GM19351 (cell line): ENCODE measurements around the gene SSMEM1.
"Not testable (repeated sequence)": the region's sequence is repeated elsewhere in the genome, so short reads cannot be mapped to it uniquely, and the experiment has no call there.

Source experiments
- ATAC-seq: cut with Tn5 transposase; IDR thresholded peaks from one replicate; pipeline ENCODE4 v1.9.1; 2021; ENCODE audit warnings: mild to moderate bottlenecking, moderate library complexity; ENCODE audit not compliant: unreplicated experiment

Gene SSMEM1, protein sequence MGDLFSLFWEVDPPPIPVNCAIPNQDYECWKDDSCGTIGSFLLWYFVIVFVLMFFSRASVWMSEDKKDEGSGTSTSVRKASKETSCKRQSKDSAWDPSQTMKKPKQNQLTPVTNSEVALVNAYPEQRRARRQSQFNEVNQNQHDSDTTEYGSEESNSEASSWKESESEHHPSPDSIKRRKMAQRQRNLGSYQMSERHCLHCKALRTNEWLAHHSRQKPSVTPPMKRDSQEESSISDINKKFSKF

DNA sequence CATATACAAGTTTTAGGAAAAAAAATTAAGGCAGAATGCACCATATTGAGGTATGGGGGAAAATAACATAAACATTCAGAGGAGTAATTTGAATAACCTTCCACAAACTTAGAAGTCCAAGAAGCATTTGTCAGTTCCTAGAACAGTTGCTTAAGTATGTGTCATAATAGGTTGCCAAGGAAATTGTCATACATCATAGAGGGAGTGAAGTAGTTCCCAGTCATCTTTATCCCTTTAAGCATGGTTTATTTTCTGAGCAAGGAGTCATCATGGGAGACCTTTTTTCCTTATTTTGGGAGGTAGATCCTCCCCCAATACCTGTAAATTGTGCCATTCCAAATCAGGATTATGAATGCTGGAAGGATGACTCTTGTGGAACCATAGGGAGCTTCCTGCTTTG lies at the start of gene SSMEM1:
SSMEM1 (plus strand) TSS at position 219 of the 400 bp plus-strand sequence; CDS start at position 270, 51 bp downstream.
- ATAC-seq: no peak

DNA sequence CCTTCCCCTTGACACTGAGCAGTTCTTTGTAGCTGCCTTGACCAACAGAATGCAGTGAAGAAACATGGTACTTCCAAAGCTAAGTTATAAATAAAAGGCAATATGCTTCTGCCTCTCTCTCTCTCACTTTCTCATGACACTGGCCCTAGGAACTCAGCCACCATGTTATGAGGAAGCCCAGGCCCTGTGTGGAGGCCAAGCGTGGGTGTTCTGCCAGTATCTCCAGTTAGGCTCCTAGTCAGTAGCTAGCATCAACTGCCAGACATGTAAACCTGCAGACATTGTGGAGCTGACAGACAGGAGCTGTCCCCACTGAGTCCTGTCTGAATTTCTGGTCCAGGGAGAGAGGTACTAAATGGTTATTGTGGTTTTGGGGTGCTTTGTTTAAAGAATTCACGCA lies 47.6 kb upstream of the SSMEM1 start:
- ATAC-seq: no peak

DNA sequence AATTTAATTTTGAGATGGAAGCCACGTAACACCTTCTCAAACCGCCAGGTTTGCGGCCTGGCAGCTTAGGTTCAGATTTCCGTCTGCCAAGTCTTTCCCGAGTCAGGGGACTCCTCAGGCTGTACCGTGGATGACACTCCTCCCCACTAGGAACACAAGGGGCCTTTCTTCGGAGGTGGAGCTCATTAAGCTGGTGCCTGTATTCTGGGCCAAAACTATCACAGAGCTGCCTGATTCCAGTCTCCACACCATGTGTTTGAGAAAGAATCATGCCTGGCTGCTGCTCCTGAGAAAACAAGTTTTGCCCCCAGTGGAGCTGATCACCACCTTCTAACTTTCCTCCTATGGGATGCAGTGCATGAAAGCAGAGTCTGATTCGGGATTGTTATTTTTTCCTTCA lies 47.2 kb upstream of the SSMEM1 start:
- ATAC-seq: no peak

DNA sequence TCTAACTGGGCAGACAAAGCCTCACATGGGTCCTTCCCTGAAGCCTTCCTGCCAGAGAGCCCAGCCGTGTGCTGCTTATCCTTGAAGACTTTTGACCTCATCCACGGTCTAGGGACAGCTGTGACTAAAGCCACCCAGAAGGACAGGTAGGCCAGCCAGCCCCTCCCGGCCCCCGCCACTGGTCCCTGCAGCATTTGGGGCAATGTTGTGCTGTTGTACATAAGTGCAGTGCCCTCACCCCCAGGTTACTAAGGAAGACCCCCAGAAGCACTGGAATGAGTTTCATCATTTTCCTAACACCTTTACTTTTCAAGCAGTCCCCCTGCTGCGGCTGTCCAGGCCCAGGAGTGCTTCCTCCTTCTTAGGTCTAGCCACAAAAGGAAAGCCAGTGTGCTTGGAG lies 45.5 kb upstream of the SSMEM1 start:
- ATAC-seq: no peak

DNA sequence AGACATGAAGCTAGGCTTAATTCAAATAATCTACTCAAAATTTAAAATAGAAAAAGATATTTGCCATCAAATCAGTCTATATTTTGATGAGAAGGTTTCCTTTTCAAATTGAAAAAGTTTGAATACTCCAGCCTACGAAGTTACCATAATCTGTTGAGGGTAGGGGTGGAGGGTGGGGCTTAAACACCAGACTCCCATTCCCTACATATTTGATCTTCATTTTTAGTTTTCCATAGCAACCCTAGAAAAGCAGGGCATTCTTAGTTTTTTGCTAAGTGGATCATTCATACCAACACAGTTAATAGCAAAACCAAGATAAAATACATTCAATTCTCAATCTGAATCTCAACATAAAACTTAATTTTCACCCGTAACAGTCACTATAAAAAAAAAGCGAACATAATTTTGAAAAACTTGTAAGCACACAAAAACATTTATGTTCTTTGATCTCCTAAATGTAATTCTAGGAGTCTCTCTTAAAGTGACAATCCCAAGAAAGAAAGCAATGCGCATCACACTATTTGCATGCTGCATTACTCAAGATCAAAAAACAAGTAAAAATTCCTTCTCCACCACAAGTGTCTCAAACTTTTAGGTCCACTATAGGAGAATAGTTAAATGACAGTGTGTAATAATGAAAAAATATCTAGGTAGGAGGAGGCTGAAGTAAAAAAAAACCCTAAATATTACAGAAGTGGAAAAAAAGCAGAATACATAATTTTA lies 33.3 kb upstream of the SSMEM1 start:
- no peak for ATAC-seq

DNA sequence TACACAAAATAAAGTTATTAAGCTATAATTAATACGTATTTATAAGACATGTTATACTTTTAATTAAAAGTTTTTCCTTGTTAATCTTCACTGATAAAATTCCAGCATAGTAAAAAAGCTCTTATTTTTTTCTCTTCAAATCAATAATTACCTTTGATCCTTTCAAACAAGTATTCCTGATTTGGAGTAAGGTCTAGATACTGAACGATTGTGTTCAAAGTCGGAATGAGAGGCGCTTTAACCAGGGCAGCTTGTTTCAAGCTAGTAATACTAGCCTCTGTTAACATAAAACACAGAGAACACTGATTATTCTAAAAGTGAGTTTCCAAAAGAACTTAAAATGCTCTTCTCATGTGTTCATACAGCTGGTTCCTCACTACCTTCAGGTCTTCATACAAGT lies 29.4 kb upstream of the SSMEM1 start:
- ATAC-seq: no peak

DNA sequence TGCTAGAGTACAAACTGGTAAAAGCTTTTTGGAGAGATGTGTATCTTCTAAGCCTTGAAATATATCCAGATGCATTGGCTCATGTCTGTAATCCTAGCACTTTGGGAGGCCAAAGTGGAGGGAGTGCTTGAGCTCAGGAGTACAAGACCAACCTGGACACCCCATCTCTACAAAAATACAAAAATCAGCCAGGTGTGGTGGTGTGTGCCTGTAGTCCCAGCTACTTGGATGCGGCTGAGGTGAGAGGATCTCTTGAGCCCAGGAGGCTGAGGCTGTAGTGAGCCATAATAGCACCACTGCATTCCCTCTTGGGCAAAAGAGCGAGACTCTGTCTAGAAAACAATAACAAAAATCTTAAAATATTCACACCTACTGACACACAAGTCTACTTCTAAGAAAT lies 28.0 kb upstream of the SSMEM1 start:
- no peak for ATAC-seq

DNA sequence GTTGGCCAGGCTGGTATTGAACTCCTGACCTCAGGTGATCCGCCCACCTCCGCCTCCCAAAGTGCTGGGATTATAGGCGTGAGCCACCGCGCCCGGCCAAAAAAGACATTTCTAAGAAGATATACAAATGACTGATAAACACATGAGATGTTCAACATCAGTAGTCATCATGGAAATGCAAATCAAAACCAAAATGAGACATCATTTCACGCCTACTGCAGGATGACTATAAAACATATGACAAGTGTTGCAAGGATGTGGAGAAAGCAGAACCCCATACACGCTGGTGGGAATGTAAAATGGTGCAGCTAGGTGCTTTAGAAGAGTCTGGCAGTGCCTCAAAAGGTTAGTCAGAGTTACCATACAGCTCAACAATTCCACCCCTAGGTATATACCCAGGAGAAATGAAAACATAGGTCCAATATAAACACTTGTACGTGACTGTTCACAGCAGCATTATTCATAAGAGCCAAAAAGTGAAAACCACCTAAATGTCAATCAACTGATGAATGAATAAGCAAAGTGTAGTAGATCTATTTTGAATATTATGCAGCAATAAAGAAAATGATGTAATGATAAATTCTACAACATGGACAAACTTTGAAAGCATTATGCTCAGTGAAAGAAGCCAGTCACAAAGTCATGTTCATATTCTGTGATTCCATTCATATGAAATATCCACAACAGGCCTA lies 26.9 kb upstream of the SSMEM1 start:
- ATAC-seq: no peak

DNA sequence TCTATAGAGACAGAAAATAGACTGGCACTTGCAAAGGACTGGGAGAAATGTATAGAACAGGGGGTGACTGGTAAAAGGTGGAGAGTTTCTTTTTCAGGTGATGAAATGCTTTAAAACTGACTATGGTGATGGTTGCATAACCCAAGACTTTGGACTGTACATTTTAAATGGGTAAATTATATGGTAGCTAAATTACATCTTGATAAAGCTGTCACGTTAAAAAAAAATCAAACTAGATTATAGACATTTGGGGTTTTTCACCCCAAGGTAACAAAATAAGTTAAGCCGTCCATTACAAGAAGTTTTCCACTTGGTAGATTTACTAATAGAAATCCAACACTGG lies 26.4 kb upstream of the SSMEM1 start:
- no peak for ATAC-seq

DNA sequence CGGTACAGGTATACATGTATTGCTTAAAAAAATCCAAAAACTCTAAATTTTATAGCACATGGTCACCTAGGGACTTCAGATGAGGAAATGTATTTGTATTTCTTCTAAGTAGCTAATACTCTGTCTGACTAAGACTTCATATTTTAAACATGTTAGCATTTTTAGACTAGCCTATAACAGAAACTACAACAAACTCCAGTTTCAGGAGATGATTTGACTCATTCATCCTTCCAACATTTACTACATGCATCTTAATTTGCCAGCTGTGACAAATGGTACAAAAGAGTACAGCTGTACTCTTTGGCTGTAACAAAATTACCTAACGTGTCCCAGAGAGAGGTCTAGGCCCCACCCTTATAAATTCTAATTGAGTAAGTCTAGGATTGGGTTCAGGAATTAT lies 24.7 kb upstream of the SSMEM1 start:
- ATAC-seq: peak; percentile 90

DNA sequence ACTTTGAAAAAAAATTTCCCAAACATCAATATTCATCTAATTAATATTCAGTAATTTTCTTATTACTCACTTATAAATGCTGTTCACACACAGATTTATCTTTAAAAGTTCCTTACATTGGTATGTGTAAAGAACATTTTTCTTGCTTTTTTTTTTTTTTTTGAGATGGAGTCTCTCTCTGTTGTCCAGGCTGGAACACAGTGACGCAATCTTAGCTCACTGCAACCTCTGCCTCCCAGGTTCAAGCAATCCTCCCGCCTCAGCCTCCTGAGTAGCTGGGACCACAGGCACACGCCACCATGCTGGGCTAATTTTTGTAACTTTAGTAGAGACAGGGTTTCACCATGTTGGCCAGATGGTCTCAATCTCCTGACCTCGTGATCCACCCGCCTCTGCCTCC lies 23.3 kb upstream of the SSMEM1 start:
- ATAC-seq: not testable (repeated sequence)

DNA sequence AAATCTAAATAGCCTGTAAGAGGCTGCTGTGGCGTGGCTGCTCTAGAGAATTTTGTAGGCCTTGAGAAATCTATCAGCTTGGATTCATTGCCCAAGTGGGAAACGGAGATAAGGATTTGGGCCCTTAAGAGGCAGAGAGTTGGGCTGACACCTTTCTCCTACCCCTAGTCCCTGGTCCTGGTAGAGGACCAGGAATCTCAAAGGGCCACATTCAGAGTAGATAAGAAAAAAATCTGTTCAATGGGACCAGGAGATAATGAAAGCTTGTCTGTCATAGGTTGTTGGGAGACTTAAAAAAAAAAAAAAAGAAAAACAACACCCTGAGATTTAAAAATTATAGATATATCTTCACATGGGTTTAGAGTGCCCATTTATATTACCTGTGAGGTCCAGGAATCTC lies 20.3 kb upstream of the SSMEM1 start:
- no peak for ATAC-seq

DNA sequence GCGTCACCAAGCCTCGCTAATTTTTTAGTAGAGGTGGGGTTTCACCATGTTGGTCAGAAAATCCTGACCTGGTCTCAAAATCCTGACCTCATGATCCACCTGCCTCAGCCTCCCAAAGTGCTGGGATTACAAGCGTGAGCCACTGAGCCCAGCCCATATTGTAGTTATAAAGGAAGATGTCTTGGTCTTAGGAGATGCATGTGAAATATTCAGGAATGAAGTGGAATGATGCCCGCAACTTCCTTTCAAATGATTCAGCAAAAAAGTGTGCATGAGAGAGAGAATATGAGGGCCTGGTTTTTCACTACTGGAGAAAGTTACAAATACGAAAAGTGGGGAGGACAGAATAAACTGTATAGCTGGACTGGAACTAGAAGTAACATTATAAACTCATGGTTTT lies 18.3 kb upstream of the SSMEM1 start:
- ATAC-seq: no peak

DNA sequence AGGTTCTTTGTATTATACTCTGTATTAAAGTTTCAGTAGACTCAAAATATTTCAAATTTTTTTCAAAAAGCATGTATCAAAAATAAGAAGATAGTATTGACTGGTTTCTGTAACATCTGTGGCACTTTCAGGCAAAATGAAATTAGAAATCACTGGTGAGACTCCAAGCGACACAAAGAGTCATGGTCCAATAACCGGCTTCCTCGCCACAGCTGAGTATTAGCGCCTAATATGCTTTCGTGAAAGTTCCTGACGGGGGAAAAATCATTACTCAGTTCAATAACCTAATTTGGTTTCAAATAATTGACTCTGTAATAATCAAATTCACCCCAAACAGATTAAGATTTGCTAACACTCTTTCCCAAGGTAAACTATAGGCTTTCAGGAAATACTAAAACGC lies 15.9 kb upstream of the SSMEM1 start:
- no peak for ATAC-seq

DNA sequence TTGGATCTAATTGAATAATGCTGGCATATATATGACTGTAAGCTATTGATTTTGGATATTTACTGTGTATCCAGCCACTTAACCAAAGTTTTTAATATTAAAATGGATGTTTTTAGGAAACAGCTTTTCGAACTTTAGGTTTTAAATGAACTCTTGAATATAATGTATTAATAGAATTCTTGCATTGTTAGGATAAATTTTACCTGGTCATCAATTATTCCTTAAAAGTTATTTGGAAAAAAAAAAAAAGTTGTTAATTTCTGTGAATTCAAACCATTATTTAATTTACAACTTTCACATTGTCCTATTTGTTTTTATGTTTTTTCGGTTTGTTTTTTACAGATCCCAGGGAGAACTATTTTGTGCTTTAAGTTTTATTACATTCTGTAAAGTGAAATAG lies 12.3 kb upstream of the SSMEM1 start:
- no peak for ATAC-seq

DNA sequence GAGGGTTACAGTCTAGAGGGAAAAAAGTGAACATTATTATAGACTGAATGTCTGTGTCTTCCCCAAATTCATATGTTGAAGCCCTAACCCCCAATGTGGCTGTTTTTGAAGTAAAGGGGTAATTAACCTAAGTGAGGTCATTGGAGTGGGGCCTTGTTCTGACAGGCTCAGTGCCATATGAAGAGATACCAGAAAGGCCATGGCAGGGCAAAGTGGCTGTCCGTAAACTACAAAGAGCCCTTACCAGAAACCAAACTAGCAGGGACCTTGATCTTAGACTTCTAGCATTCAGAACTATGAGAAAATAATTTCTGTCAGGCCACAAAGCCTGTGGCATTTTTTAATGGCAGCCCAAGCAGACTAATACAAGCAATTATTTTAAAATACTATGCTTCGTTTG lies 11.2 kb upstream of the SSMEM1 start:
- no peak for ATAC-seq

DNA sequence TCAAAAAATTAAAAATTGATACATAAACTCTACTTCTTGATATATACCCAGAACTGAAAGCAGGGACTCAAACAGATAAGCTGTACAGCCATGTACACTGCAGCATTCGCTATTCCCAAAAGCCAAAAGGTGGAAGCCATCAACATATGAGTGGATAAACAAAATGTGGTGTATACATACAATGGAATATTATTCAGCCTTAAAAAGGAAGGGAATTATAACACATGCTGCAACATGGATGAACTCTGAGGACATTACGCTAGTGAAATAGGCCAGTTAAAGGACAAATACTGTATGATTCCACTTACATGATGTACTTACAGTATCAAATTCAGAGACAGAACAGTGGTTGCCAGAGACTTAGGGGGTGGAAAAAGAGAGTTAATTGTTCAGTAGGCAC lies 10.6 kb upstream of the SSMEM1 start:
- ATAC-seq: no peak

DNA sequence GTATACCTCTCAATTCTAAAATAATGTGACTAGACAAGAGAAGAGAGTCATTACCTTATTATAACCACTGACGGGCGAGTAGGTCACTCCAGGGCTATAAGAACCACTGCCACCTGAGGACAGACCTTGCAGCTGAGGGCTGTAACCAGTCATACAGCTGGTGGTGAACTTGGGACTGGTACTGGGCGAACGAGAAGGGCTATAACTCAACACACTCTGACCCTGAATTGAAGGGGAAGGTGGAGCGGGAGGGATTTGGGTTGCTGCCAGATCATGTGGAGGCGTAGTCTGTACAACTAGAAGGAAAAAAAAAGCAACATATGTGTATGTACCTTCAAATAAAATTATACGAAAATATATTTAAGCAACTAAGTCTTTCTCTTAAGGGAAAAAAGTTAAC lies 5.9 kb upstream of the SSMEM1 start:
- ATAC-seq: no peak

DNA sequence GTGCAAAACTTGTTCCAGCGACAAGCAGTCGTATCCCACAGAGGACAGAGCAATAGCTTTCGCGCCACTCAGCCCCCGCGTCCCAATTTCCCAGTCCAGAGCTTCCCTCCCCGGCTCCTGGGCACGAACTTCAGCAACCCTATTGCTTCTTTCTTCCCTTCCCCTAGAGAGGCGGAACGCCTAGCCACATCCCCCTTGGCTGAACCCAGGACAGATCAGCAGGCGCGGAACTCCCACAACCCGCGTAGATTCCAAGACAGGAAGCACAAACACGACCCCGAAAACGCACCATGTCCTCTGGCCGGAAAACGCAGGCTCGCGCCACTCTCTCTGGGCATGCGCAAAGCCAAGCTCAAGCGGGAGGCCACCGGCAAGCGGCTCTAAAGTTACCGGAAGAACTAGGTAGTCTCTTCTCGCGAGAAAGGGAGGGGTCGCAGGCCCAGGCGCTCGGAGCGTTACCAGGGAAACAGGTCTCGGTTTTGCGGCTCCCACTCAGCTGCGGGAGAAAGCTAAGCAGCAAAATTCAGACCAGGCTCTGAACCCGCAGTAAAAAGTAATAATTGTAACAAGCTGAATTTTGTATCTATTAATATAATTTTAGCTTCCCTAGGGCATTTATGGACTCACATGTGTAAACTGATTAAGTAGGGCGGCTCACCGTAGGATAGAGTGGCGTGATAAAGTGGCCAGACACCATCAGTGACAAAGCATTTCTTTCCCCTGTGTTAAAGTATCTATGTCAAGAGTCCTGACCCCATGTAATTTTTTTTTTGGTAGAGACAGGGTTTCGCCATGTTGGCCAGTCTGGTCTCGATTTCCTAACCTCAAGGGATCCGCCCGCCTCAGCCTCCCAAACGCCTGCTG lies 2.3 kb upstream of the SSMEM1 start, which contains the start of gene TMEM209:
TMEM209 (minus strand) TSS at position 323 of the 864 bp plus-strand sequence; CDS start at position 292, 31 bp downstream.
- ATAC-seq: peak; percentile 96

DNA sequence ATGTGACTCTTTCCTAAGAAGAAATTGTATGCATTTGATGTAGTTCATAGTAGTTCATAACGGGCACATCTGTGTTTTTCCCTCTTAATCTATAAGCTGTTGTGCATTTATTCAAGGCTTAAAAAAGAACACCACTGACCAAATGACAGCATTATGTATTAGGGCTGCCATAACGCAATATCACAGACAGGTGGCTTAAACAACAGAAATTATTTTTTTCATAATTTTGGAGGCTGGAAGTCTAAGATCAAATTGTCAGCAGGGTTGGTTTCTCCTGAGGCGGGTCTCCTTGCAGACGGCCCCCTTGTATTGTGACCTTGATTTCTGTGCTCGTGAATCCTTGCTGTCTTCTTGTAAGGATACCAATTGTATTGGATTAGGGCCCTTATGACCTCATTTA lies 627 bp upstream of the SSMEM1 start:
- no peak for ATAC-seq

DNA sequence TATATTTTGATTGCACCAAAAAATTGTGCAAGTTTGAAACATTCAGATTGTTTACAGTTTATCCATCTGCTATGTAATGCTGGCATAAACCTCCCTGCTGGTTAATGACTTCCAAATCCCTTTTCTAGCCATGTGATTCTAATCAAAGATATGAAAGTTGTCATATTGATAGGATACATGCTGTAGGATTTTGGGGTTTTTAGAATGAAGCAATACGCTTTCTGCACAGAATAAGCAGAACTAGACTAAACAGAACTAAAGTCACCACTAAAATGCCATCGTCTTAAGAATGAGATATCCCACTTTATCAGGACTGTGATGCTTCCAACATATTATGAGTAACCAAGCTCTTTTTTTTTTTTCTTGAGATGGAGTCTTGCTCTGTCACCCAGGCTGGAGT lies 856 bp downstream of the SSMEM1 start:
- ATAC-seq: no peak
